ENCODE measurements around the gene KIF4B. TPM values are rescaled to one million over a fixed set of nuclear protein-coding genes. Genes with fewer than 3 reads are reported as not detected.

KIF4B gene
- total RNA-seq, 1 experiment from 2014 or later, result 0.07 TPM

- Histone ChIP-seq H3K18ac (ENCODE audit: insufficient read length, low read depth, low read length) (no peak overlapping the region), H3T11ph (ENCODE audit: low read length) (no peak overlapping the region), H3K14ac (ENCODE audit: insufficient read depth, low read length) (no peak overlapping the region), H2AFZ (ENCODE audit: low read length) (no peak overlapping the region), H3K4me1 (ENCODE audit: insufficient read depth, low read length) (no peaks in the 10 kb centered on the region), H2BK15ac (ENCODE audit: low read depth, low read length) (no peak overlapping the region), H3K27ac (ENCODE audit: insufficient read length, low read depth, low read length) (no peak overlapping the region), H3K56ac (ENCODE audit: insufficient read length, low read depth, low read length) (no peak overlapping the region), H4K20me1 (ENCODE audit: control insufficient read depth, insufficient read depth, insufficient read length) (no peaks in the 10 kb centered on the region), H3K23ac (ENCODE audit: insufficient read length, low read depth, low read length) (no peak overlapping the region), H3K9me3 (ENCODE audit: control insufficient read depth, low read depth, low read length) (no peaks in the 10 kb centered on the region), H3K4me2 (ENCODE audit: insufficient read depth, insufficient read length, low read length) (no peak overlapping the region), H3K4ac (ENCODE audit: low read depth, low read length) (no peak overlapping the region), H2BK5ac (ENCODE audit: insufficient read length, low read length) (no peak overlapping the region), H2BK20ac (ENCODE audit: low read depth, low read length, poor library complexity, severe bottlenecking) (no peak overlapping the region), H3K79me1 (ENCODE audit: insufficient read depth, low read depth, low read length, poor library complexity, severe bottlenecking) (no peaks in the 10 kb centered on the region), H4K8ac (replicated peaks; ENCODE audit: insufficient read length, low read depth, low read length) (no peak overlapping the region), H2BK120ac (ENCODE audit: low read depth, low read length, poor library complexity, severe bottlenecking) (no peak overlapping the region), H3K9ac (ENCODE audit: extremely low read depth, insufficient read length, low read length) (no peak overlapping the region), H4K5ac (ENCODE audit: insufficient read length, low read depth, low read length) (no peak overlapping the region), H4K91ac (ENCODE audit: insufficient read length, low read depth, low read length) (no peak overlapping the region), H3K27me3 (ENCODE audit: insufficient read depth, low read length) (no peaks in the 10 kb centered on the region), H3K23me2 (ENCODE audit: insufficient read length, low read depth, low read length, poor library complexity, severe bottlenecking) (no peaks in the 10 kb centered on the region), H3K79me2 (ENCODE audit: insufficient read depth, low read length) (no peaks in the 10 kb centered on the region), H2BK12ac (ENCODE audit: insufficient read length, low read depth, low read length) (no peak overlapping the region), H2AK5ac (ENCODE audit: insufficient read length, low read length) (no peak overlapping the region)
- H3K27me3 Mint-ChIP-seq (ENCODE audit: low read depth), result 0 out of 2 replicates have a peak, but pooled peaks cover 1% of the 10 kb centered on the region
- no peak for DNase-seq
- no peak overlapping the region for H3K27ac Mint-ChIP-seq
- WGBS (ENCODE audit: extremely low coverage, insufficient read length, low lambda C conversion rate), result no CpG with 5 or more reads among the region's 5 CpGs
- no peak overlapping the region for H3K4me3 Mint-ChIP-seq
- TF ChIP-seq CTCF (conservative IDR thresholded peaks at IDR 0.05), result no peak
- H3K9me3 Mint-ChIP-seq, result peaks cover 2 to 8% of the 10 kb centered on the region in 2 experiments; a peak in 3 of 5 replicates
- H3K36me3 Mint-ChIP-seq (ENCODE audit: insufficient read depth in 1 of 3, low read depth in 3 of 3), result peaks cover 0 to 2% (median 0%) of the 10 kb centered on the region in 3 experiments; a peak in 1 of 7 replicates
- no peaks in the 10 kb centered on the region for H3K4me1 Mint-ChIP-seq
These were observed 15.8 kb upstream of the KIF4B start for GRCh38 chr5:154997746-154998145.

Data from H9 (cell line).